IMR-90 (cell line): ENCODE measurements around the gene PPM1L. TPM values are rescaled to one million over a fixed set of nuclear protein-coding genes. Genes with fewer than 3 reads are reported as not detected.

Experiments
- ATAC-seq: fragments of 200-7000 bp; cut with Tn5 transposase; 2 replicates; pipeline ENCODE4 v1.9.1; 2020; ENCODE audit warnings: low read depth, mild to moderate bottlenecking, moderate library complexity
- BruUV-seq: library from RNA; stranded (reverse); fragments of 400-500 nt; replicated peaks from 2 replicates; lab custom pipeline; 2021; lab: Mats Ljungman, UMichigan
- CTCF ChIA-PET: fragments of 300-600 bp; formaldehyde crosslinking; extraction: SDS; loops from one replicate; lab custom pipeline; 2021; ENCODE audit warnings: antibody characterized with exemption; lab: Yijun Ruan, JAX
- POLR2A ChIA-PET: fragments of 300-600 bp; sonication (Branson Sonifier 250); formaldehyde crosslinking; loops from one replicate; lab custom pipeline; 2022; ENCODE audit warnings: antibody characterized with exemption; ENCODE audit not compliant: unreplicated experiment; lab: Charles Lee
- DNase-seq: peaks from one replicate; pipeline ENCODE4 v3.0.0; 2013
- H2AFZ ChIP-seq: replicated peaks from 2 replicates; pipeline ENCODE3; 2013; ENCODE audit warnings: low read length, mild to moderate bottlenecking; ENCODE audit not compliant: poor library complexity
- H2AK5ac ChIP-seq: 2 replicates; pipeline ENCODE4 v1.6.1; 2013; ENCODE audit warnings: low read depth, low read length, inconsistent platforms
- H2AK9ac ChIP-seq: replicated peaks from 2 replicates; pipeline ENCODE3; 2013; ENCODE audit warnings: mild to moderate bottlenecking, low read depth, low read length, moderate library complexity; ENCODE audit not compliant: poor library complexity
- H2BK120ac ChIP-seq: 2 replicates; pipeline ENCODE4 v1.6.1; 2013; ENCODE audit warnings: low read depth, low read length, inconsistent platforms
- H2BK15ac ChIP-seq: 3 replicates; pipeline ENCODE4 v1.6.1; 2013; ENCODE audit warnings: low read depth, low read length, inconsistent platforms
- H2BK20ac ChIP-seq: 2 replicates; pipeline ENCODE4 v1.6.1; 2013; ENCODE audit warnings: low read depth, mild to moderate bottlenecking, inconsistent platforms, low read length, moderate library complexity
- H2BK5ac ChIP-seq: 2 replicates; pipeline ENCODE4 v1.6.1; 2013; ENCODE audit warnings: mild to moderate bottlenecking, low read depth, low read length, inconsistent platforms; ENCODE audit not compliant: poor library complexity, severe bottlenecking
- H3K14ac ChIP-seq: replicated peaks from 2 replicates; pipeline ENCODE4 v1.6.1; 2013; ENCODE audit warnings: low read depth, low read length, inconsistent platforms
- H3K18ac ChIP-seq: 2 replicates; pipeline ENCODE4 v1.6.1; 2013; ENCODE audit warnings: low read depth, low read length, control low read depth
- H3K23ac ChIP-seq: 2 replicates; pipeline ENCODE4 v1.6.1; 2013; ENCODE audit warnings: low read depth, low read length, inconsistent platforms
- H3K27ac ChIP-seq: 2 replicates; pipeline ENCODE4 v1.5.1; 2013; ENCODE audit warnings: mild to moderate bottlenecking, control low read depth, low read length; ENCODE audit not compliant: insufficient read depth
- H3K27me3 ChIP-seq: 2 replicates; pipeline ENCODE4 v1.6.1; 2013; ENCODE audit warnings: low read length; ENCODE audit not compliant: control insufficient read depth, insufficient read depth
- H3K36me3 ChIP-seq: 2 replicates; pipeline ENCODE4 v1.6.1; 2013; ENCODE audit warnings: low read length, mixed read lengths; ENCODE audit not compliant: control insufficient read depth, insufficient read depth
- H3K4ac ChIP-seq: 2 replicates; pipeline ENCODE4 v1.6.1; 2013; ENCODE audit warnings: low read depth, low read length, inconsistent platforms
- H3K4me1 ChIP-seq: 2 replicates; pipeline ENCODE4 v1.6.1; 2013; ENCODE audit warnings: low read length, mixed read lengths; ENCODE audit not compliant: control insufficient read depth, insufficient read depth
- H3K4me2 ChIP-seq: 2 replicates; pipeline ENCODE4 v1.6.1; 2013; ENCODE audit warnings: low read depth, mild to moderate bottlenecking, control low read depth, low read length, moderate library complexity
- H3K4me3 ChIP-seq: 2 replicates; pipeline ENCODE4 v1.5.1; 2013; ENCODE audit warnings: low read depth, mild to moderate bottlenecking, control low read depth, low read length, moderate library complexity; ENCODE audit not compliant: insufficient read depth
- H3K56ac ChIP-seq: 2 replicates; pipeline ENCODE4 v1.6.1; 2013; ENCODE audit warnings: low read length, inconsistent platforms; ENCODE audit not compliant: insufficient read depth; ENCODE audit errors: extremely low read depth
- H3K79me1 ChIP-seq, 2 experiments: 2 replicates each; pipeline ENCODE4 v1.6.1; 2013; ENCODE audit warnings: low read length in 2 of 2, inconsistent platforms in 1 of 2, low read depth in 1 of 2
- H3K9ac ChIP-seq: 2 replicates; pipeline ENCODE4 v1.6.1; 2013; ENCODE audit warnings: low read depth, low read length, control low read depth
- H3K9me1 ChIP-seq: 2 replicates; pipeline ENCODE4 v1.6.1; 2013; ENCODE audit warnings: low read length, inconsistent platforms; ENCODE audit not compliant: insufficient read depth
- H3K9me3 ChIP-seq: 2 replicates; pipeline ENCODE4 v1.6.1; 2013; ENCODE audit warnings: low read length; ENCODE audit not compliant: control insufficient read depth, insufficient read depth
- H4K20me1 ChIP-seq: 2 replicates; pipeline ENCODE4 v1.6.1; 2013; ENCODE audit warnings: low read length, inconsistent platforms; ENCODE audit not compliant: insufficient read depth
- H4K5ac ChIP-seq: 2 replicates; pipeline ENCODE4 v1.6.1; 2013; ENCODE audit warnings: mild to moderate bottlenecking, low read depth, low read length, control low read depth
- H4K8ac ChIP-seq, 2 experiments: 2 replicates each; pipeline ENCODE4 v1.6.1; 2013; ENCODE audit warnings: low read depth in 2 of 2, low read length in 2 of 2, control low read depth in 1 of 2, inconsistent platforms in 1 of 2
- H4K91ac ChIP-seq: 2 replicates; pipeline ENCODE4 v1.6.1; 2013; ENCODE audit warnings: low read depth, low read length, inconsistent platforms; ENCODE audit not compliant: insufficient read depth
- CEBPB ChIP-seq: IDR thresholded peaks from 2 replicates; pipeline ENCODE4 v1.6.1; 2012; ENCODE audit warnings: low read depth, low read length, improper control_type of control experiment
- FOS ChIP-seq: fragments of 150-350 bp; IDR thresholded peaks from 2 replicates; pipeline ENCODE4 v1.6.1; 2016; ENCODE audit warnings: low read depth, low read length
- NFE2L2 ChIP-seq: fragments of 150-350 bp; IDR thresholded peaks from 2 replicates; pipeline ENCODE4 v1.6.1; 2016; ENCODE audit warnings: low read depth, mild to moderate bottlenecking, low read length
- RAD21 ChIP-seq: IDR thresholded peaks from 2 replicates; pipeline ENCODE4 v1.6.1; 2012; ENCODE audit warnings: low read length, improper control_type of control experiment
- RCOR1 ChIP-seq: IDR thresholded peaks from 2 replicates; pipeline ENCODE4 v1.6.1; 2012; ENCODE audit warnings: mild to moderate bottlenecking, low read length, improper control_type of control experiment; ENCODE audit not compliant: insufficient replicate concordance
- SMC3 ChIP-seq: fragments of 150-350 bp; IDR thresholded peaks from 2 replicates; pipeline ENCODE4 v1.6.1; 2016; ENCODE audit warnings: low read depth, mild to moderate bottlenecking, antibody characterized with exemption, low read length, moderate library complexity
- WGBS, 2 experiments: methylation state at CpG; one replicate each; pipeline versions ENCODE4 v1.1.5 to v1.1.7; 2013; ENCODE audit warnings: missing lambda C conversion rate in 2 of 2; ENCODE audit not compliant: insufficient read length in 1 of 2; ENCODE audit errors: extremely low coverage in 2 of 2; 5-methylcytosine and 5-hydroxymethylcytosine counted together
- dilution Hi-C: fragments of 300-500 bp; cut with HindIII; formaldehyde crosslinking; loops from one replicate; pipeline ENCODE4 v1.14.3; 2018; ENCODE audit warnings: low sequenced_read_pairs; ENCODE audit not compliant: unreplicated experiment
- in situ Hi-C: fragments of 300-500 bp; cut with MboI; formaldehyde crosslinking; loops from 3 replicates; pipeline ENCODE4 v1.14.3; 2019; ENCODE audit warnings: low sequenced_read_pairs, inconsistent platforms, mixed read lengths
- intact Hi-C: fragments of 100-400 bp; cut with micrococcal nuclease; formaldehyde crosslinking; loops from 2 replicates; pipeline ENCODE4 v1.10.0; 2022
- polyA plus RNA-seq, 3 experiments: library from polyadenylated mRNA; depleted of rRNA; stranded (reverse); fragments of >200 nt; gene quantifications; 2 replicates each; pipeline ENCODE4 v1.2.3, GENCODE V29; 2012; ENCODE audit warnings: low replicate concordance in 1 of 3
- total RNA-seq: library from RNA; depleted of rRNA; stranded (reverse); fragments of >200 nt; gene quantifications from 2 replicates; pipeline ENCODE4 v1.2.3, GENCODE V29; 2012
- TF ChIP-seq, protein P1 (sequence below): fragments of 150-350 bp; IDR thresholded peaks from 2 replicates; pipeline ENCODE4 v1.6.1; 2017; ENCODE audit warnings: mild to moderate bottlenecking, antibody characterized with exemption, low read length, low read depth

PPM1L gene
- total and polyA plus RNA-seq, 2 of the 4 experiments (the other 2 are of a cell fraction): 0.14 to 0.18 TPM

DNA sequence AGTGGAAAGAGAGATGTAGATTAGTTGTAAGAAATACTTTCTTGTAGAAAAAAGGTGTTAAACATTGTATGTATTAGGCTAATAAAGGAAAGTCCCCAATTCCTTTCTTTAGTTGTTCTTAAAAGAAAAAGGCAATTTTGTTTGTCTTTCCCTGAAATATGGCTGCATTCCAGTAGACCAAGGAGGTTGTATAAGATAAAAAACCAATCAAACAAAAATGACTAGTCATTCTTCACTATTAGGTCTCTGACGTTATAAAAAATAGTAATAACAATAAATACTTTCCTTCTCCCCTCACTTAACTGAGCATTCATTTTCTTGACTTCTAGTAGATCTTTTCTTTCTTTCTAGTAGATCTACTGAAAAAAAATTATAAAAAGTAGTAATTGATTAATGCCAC lies 8.6 kb upstream of the PPM1L start:
- no peaks in the 10 kb centered on the region for H4K20me1 ChIP-seq

More for the DNA sequence above, 8.6 kb upstream of the PPM1L start:
- Histone ChIP-seq H3K4me1 (no peaks in the 10 kb centered on the region), H4K5ac (no peak overlapping the region), H3K27me3 (no peaks in the 10 kb centered on the region), H3K14ac (no peak overlapping the region), H3K4me2 (no peak overlapping the region), H2AK9ac (no peak overlapping the region), H4K91ac (no peak overlapping the region), H2BK20ac (no peak overlapping the region), H3K4ac (no peak overlapping the region), H3K9ac (no peak overlapping the region), H2BK5ac (no peak overlapping the region), H2AFZ (no peak overlapping the region), H4K8ac (no peak overlapping the region), H3K9me1 (no peaks in the 10 kb centered on the region), H2BK15ac (no peak overlapping the region), H3K4me3 (no peak overlapping the region), H3K9me3 (no peaks in the 10 kb centered on the region), H3K79me1 (no peaks in the 10 kb centered on the region), H3K36me3 (no peaks in the 10 kb centered on the region), H3K23ac (no peak overlapping the region), H2AK5ac (no peak overlapping the region), H2BK120ac (no peak overlapping the region), H3K56ac (no peak overlapping the region), H3K18ac (no peak overlapping the region), H3K27ac (no peak overlapping the region)
- ATAC-seq: no peak
- dilution Hi-C loops: no loop called here
- ChIA-PET POLR2A (no interaction called here), CTCF (no interaction called here)
- intact Hi-C loops: no loop called here
- in situ Hi-C loops: no loop called here
- no TSS peak for BruUV-seq
- no peak for DNase-seq
- TF ChIP-seq FOS (no peak), SMC3 (no peak), NFE2L2 (no peak), RCOR1 (no peak), RAD21 (no peak), CEBPB (no peak)
- TF ChIP-seq, protein P1, sequence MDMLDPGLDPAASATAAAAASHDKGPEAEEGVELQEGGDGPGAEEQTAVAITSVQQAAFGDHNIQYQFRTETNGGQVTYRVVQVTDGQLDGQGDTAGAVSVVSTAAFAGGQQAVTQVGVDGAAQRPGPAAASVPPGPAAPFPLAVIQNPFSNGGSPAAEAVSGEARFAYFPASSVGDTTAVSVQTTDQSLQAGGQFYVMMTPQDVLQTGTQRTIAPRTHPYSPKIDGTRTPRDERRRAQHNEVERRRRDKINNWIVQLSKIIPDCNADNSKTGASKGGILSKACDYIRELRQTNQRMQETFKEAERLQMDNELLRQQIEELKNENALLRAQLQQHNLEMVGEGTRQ: no peak
- WGBS, 2 experiments: no CpG with 5 or more reads among the region's 1 CpG
